Nephron progenitor cell (in vitro differentiated cells): ENCODE results near the gene MAP3K7CL.

Experiments
- DNase-seq: peaks from one replicate; pipeline ENCODE4 v3.0.0; 2021
- H3K27ac Mint-ChIP-seq: 2 replicates; pipeline ENCODE4 v1.8.0; 2021; ENCODE audit warnings: mild to moderate bottlenecking, moderate library complexity, mixed read lengths
- H3K27me3 Mint-ChIP-seq: 2 replicates; pipeline ENCODE4 v1.8.0; 2021; ENCODE audit warnings: mild to moderate bottlenecking, low read depth, mixed read lengths; ENCODE audit not compliant: poor library complexity
- H3K36me3 Mint-ChIP-seq: 2 replicates; pipeline ENCODE4 v1.8.0; 2021; ENCODE audit warnings: low read depth, mixed read lengths
- H3K4me1 Mint-ChIP-seq: 2 replicates; pipeline ENCODE4 v1.8.0; 2021; ENCODE audit warnings: mixed read lengths
- H3K4me3 Mint-ChIP-seq: 2 replicates; pipeline ENCODE4 v1.8.0; 2021; ENCODE audit warnings: mild to moderate bottlenecking, moderate library complexity, mixed read lengths
- H3K9me3 Mint-ChIP-seq: 2 replicates; pipeline ENCODE4 v1.8.0; 2021; ENCODE audit warnings: mild to moderate bottlenecking, moderate library complexity, mixed read lengths
- TF ChIP-seq, protein P1 (sequence below): fragments of 200-600 bp; sonication (generic); IDR thresholded peaks from 2 replicates; pipeline ENCODE4 v1.5.0; 2021; ENCODE audit warnings: antibody characterized with exemption

The MAP3K7CL gene

DNA sequence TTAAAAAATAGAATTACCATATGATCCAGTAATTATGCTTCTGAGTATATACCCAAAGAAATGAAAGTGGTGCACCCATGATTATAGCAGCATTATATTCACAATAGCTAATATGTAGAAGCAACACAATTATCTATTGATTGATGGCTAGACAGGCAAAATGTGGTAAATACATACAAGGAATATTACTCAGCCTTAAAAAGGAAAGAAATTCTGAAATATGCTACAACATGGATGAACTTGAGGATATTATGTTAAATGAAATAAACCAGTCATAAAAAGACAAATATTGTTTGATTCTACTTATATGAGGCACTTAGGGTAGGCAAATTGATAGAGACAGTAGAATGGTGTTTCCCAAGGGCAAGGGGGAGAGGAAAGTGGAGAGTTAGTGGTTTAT is 80.8 kb downstream of the MAP3K7CL start:
- no peaks in the 10 kb centered on the region for H3K9me3 Mint-ChIP-seq
- no peaks in the 10 kb centered on the region for H3K4me1 Mint-ChIP-seq
- H3K4me3 Mint-ChIP-seq, result no peak overlapping the region
- H3K36me3 Mint-ChIP-seq, result no peaks in the 10 kb centered on the region
- H3K27me3 Mint-ChIP-seq, result no peaks in the 10 kb centered on the region
- TF ChIP-seq, protein P1, sequence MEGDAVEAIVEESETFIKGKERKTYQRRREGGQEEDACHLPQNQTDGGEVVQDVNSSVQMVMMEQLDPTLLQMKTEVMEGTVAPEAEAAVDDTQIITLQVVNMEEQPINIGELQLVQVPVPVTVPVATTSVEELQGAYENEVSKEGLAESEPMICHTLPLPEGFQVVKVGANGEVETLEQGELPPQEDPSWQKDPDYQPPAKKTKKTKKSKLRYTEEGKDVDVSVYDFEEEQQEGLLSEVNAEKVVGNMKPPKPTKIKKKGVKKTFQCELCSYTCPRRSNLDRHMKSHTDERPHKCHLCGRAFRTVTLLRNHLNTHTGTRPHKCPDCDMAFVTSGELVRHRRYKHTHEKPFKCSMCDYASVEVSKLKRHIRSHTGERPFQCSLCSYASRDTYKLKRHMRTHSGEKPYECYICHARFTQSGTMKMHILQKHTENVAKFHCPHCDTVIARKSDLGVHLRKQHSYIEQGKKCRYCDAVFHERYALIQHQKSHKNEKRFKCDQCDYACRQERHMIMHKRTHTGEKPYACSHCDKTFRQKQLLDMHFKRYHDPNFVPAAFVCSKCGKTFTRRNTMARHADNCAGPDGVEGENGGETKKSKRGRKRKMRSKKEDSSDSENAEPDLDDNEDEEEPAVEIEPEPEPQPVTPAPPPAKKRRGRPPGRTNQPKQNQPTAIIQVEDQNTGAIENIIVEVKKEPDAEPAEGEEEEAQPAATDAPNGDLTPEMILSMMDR, result no peak
- DNase-seq, result no peak
- no peak overlapping the region for H3K27ac Mint-ChIP-seq

DNA sequence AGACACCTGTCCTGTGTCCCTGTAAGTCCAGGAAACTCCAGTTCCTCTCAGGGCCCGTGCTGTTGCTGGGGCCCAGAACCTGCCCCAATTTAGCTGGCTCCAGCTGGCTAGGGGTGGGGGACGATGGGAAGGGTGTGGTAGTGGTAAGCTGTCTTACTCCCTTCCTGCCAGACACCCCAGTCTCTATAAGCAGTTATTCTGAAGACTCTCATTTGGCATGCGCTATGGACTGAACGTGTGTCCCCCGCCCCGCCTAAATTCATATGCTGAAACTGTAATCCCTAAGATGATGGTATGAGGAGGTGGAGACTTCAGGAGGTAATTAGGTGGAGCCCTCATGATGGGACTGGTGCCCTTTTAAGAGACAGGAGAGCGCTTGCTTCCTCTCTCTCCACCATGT is 82.0 kb downstream of the MAP3K7CL start:
- Mint-ChIP-seq H3K4me1 (no peaks in the 10 kb centered on the region), H3K9me3 (no peaks in the 10 kb centered on the region), H3K27ac (no peak overlapping the region), H3K4me3 (no peak overlapping the region), H3K36me3 (no peaks in the 10 kb centered on the region), H3K27me3 (no peaks in the 10 kb centered on the region)
- DNase-seq, result no peak
- TF ChIP-seq, protein P1, result no peak

DNA sequence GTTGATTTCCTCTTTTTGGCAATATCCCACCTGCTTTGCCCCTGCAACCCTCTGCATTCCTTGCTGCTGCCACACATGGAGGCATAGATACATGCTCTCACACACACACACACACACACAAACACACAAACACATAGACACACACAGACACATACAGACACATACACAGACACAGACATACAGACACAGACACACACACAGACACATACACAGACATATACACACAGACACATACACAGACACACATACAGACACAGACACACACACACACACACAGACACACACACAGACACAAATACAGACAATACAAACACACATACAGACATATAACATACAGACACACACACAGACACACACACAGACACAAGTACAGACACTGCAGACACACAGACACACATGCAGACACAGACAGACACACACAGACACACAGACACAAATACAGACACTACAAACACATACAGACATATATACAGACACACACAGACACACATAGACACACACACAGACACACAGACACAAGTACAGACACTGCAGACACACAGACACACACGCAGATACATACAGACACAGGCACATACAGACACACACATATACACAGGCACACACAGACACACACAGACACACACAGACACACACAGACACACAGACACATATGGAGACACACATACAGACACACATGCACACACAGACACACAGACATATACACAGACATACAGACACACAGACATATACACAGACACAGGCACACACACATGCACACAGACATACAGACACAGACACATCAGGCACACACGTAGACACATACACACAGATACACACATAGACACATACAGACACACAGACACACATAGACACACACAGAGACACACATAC is 83.3 kb downstream of the MAP3K7CL start:
- no peak for DNase-seq
- Mint-ChIP-seq H3K27me3 (no peaks in the 10 kb centered on the region), H3K9me3 (no peaks in the 10 kb centered on the region), H3K4me3 (no peak overlapping the region), H3K4me1 (no peaks in the 10 kb centered on the region), H3K36me3 (no peaks in the 10 kb centered on the region), H3K27ac (no peak overlapping the region)
- TF ChIP-seq, protein P1, result no peak

DNA sequence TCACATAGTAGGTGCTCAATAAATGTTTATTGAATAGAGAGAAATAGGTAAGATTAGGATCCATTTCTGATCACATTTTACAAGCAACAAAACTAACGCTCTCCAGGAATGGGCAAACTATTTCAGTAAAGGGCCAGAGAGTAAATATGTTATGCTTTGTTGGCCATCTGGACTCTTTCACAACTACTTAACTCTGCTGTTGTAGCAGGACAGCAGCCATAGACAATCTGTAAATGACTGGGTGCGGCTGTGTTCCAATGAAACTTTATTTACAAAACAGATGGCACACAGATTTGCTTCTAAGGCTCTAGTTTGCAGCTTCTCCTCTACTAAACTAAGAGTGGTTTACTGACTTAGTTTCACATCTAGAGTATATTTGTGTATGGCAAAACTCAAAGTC is 85.3 kb downstream of the MAP3K7CL start:
- no peak overlapping the region for H3K4me3 Mint-ChIP-seq
- no peaks in the 10 kb centered on the region for H3K36me3 Mint-ChIP-seq
- no peaks in the 10 kb centered on the region for H3K9me3 Mint-ChIP-seq
- no peaks in the 10 kb centered on the region for H3K27me3 Mint-ChIP-seq
- TF ChIP-seq, protein P1, result no peak
- H3K27ac Mint-ChIP-seq, result no peak overlapping the region
- DNase-seq, result no peak
- H3K4me1 Mint-ChIP-seq, result no peaks in the 10 kb centered on the region

DNA sequence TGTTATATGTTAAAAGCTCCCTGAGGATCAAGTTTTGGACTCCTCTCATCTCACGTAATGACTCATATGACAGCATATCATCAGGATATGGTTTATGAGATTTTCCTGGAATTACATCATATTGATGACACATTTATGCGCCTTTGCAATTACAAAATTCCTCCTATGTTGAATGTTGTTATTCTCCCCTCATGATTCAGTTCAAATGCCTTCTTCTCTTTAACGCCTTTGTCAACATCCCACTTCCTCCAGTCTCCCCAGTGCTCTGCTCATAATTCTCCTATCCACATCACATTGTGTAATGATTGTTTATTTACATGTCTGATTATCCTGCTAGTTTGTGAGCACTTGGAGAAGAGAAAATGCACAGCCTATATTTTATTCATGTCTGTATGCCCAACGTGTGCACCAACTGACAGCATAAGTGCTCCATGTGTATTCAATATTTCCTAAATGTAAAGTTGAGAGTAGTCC is 87.4 kb downstream of the MAP3K7CL start:
- H3K9me3 Mint-ChIP-seq, result no peaks in the 10 kb centered on the region
- no peak for DNase-seq
- no peaks in the 10 kb centered on the region for H3K36me3 Mint-ChIP-seq
- H3K4me1 Mint-ChIP-seq, result no peaks in the 10 kb centered on the region
- H3K27me3 Mint-ChIP-seq, result no peaks in the 10 kb centered on the region
- no peak overlapping the region for H3K4me3 Mint-ChIP-seq
- TF ChIP-seq, protein P1, result no peak
- H3K27ac Mint-ChIP-seq, result no peak overlapping the region

DNA sequence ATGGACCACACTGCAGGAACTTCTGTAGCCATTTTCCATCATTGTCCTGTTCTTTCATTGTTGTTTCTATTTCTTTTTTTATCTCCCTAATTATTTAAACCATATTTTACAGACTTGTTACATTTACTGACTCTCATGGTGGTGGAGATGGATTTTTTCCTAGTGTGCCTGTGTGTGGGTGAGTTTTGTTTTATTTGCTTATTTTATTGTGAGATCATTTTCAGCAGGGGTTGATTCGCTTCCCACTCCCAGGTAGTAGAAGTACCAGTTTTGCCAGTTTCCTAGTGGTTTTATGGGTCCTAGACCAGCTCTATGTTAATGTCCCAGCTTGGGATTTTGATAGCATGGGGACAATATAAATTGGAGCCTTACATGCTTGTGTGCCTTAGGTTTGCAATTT is 88.3 kb downstream of the MAP3K7CL start:
- TF ChIP-seq, protein P1, result no peak
- DNase-seq, result no peak
- Mint-ChIP-seq H3K4me1 (no peaks in the 10 kb centered on the region), H3K4me3 (no peak overlapping the region), H3K27me3 (no peaks in the 10 kb centered on the region), H3K36me3 (no peaks in the 10 kb centered on the region), H3K27ac (no peak overlapping the region), H3K9me3 (no peaks in the 10 kb centered on the region)
